ENCODE results near the gene FTL.
"Not testable (repeated sequence)": the region's sequence is repeated elsewhere in the genome, so short reads cannot be mapped to it uniquely, and the experiment has no call there.

FTL gene

GRCh38 chr19:48965040-48965805, at the start of gene FTL:
TSS of gene FTL (plus strand) at chr19:48965309. CDS start at chr19:48965508, 199 bp downstream.
- DNase-seq = peak; percentile 97

GRCh38 chr19:48915757-48916156, 49.4 kb upstream of the FTL start:
- no peak for DNase-seq

- DNase-seq = no peak
Observed at GRCh38 chr19:48918071-48918470, 47.0 kb upstream of the FTL start.

GRCh38 chr19:48918801-48919247, 46.3 kb upstream of the FTL start:
- no peak for DNase-seq

- not testable (repeated sequence) for DNase-seq
Observed at GRCh38 chr19:48919271-48919670, 45.8 kb upstream of the FTL start.

GRCh38 chr19:48920949-48921348, 44.2 kb upstream of the FTL start:
- DNase-seq = no peak

GRCh38 chr19:48921721-48922500, 43.2 kb upstream of the FTL start:
- DNase-seq = no peak

- DNase-seq = no peak
Observed at GRCh38 chr19:48922548-48923490, 42.3 kb upstream of the FTL start.

- peak; percentile 69 for DNase-seq
Observed at GRCh38 chr19:48925240-48925843, 39.8 kb upstream of the FTL start.

GRCh38 chr19:48925890-48926289, 39.2 kb upstream of the FTL start:
- DNase-seq = not testable (repeated sequence)

- DNase-seq = peak; percentile 95
Observed at GRCh38 chr19:48926909-48927308, 38.2 kb upstream of the FTL start.

- not testable (repeated sequence) for DNase-seq
Observed at GRCh38 chr19:48927692-48928091, 37.4 kb upstream of the FTL start.

GRCh38 chr19:48928164-48929025, 36.7 kb upstream of the FTL start:
- DNase-seq = no peak

- DNase-seq = peak; percentile 22
Observed at GRCh38 chr19:48933382-48933932, 31.7 kb upstream of the FTL start, which contains the start of gene DHDH. TSS of gene DHDH (plus strand) at chr19:48933699. CDS start at chr19:48933722, 23 bp downstream.

- DNase-seq = no peak
Observed at GRCh38 chr19:48934837-48935236, 30.3 kb upstream of the FTL start.

GRCh38 chr19:48935864-48936263, 29.2 kb upstream of the FTL start:
- no peak for DNase-seq

- DNase-seq = no peak
Observed at GRCh38 chr19:48938256-48938655, 26.9 kb upstream of the FTL start.

GRCh38 chr19:48940902-48941301, 24.2 kb upstream of the FTL start:
- DNase-seq = no peak

GRCh38 chr19:48943081-48943480, 22.0 kb upstream of the FTL start:
- DNase-seq = no peak

- DNase-seq = no peak
Observed at GRCh38 chr19:48945415-48945814, 19.7 kb upstream of the FTL start.

GRCh38 chr19:48945817-48946216, 19.3 kb upstream of the FTL start:
- no peak for DNase-seq
